HG03196 (cell line): ENCODE measurements around the gene F11R.
A peak's percentile ranks its signal among the peaks of the same experiment; 100 is the strongest.
"Not testable (repeated sequence)": the region's sequence is repeated elsewhere in the genome, so short reads cannot be mapped to it uniquely, and the experiment has no call there.

ENCODE experiments used
- ATAC-seq: cut with Tn5 transposase; IDR thresholded peaks from one replicate; pipeline ENCODE4 v1.9.1; 2021; ENCODE audit not compliant: unreplicated experiment

F11R gene

DNA sequence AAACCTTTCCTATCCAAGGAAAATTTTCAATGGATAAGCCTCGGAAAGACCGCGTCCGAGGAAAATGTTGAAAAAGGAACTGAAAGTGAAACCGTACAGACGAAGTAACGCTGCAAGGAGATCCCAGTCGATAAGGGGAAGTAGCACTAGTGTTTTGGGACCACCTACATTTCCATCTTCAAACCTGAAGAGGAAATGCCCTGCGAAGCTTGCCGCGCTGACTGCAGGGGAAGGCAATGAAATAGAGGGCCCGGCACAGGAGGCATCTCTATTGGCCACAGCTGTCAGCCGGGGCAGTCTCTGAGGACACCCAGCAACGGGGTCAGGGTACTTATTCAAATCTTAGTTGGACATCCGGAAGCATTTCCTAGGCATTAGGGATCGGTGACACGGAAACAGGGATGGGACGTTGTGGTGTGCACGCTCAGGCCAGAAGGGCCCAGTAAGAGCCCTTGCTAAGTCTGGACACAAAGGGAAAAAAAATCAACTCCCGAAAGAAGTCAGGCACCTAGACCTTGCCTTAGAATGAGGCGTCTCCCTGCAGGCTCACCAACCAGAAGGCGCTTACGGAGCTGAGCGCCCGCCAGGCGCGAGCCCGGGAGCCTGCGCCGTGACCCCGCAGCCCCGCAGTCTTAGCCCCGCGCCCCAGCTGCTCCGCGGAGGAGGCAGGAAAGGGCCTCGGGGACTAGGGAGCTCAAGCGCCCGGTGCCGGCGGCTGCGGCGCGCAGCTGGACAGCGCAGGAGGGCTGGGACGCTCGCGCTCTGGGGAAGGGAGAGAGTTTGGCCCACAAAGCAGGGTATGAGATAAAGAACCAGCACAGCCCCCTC lies 24.2 kb upstream of the F11R start:
- peak; percentile 46 for ATAC-seq

DNA sequence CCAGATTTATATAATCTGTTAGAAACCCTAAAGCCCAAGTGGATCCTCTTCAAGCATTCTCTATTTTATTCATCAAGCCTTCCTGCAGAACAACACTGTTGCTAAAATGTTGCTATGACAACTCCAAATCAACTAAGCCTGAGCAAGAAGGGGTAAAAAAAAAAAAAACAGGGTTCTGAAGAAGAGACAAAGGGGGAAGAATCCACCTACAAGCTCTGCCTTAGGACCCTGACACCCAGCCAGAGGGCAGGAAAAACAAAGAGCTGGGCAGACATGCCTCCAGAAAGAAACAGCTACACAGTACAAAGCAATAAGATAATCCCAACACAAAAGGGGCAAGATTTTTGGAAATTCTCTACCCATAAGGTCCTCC lies 23.6 kb upstream of the F11R start:
- no peak for ATAC-seq

DNA sequence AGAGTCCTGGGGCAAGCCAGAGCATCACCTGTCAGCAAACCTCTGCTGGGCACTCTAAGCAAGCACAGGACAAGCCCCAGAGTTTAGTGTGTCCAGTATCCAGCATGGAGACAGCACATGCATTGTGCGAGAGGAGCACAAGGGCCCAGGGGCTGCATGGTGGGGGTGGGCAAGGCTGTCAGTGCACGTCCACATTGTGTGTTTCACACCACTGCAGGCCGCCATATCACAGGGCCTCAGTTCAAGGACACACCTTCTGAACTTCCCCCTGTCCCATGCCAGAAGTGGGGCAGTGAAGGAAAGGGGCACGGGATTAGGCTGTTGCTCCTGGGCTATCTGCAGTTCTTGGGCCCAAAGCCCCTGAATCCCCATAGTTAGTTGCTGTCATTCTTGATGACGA lies 18.6 kb upstream of the F11R start:
- ATAC-seq, result no peak

DNA sequence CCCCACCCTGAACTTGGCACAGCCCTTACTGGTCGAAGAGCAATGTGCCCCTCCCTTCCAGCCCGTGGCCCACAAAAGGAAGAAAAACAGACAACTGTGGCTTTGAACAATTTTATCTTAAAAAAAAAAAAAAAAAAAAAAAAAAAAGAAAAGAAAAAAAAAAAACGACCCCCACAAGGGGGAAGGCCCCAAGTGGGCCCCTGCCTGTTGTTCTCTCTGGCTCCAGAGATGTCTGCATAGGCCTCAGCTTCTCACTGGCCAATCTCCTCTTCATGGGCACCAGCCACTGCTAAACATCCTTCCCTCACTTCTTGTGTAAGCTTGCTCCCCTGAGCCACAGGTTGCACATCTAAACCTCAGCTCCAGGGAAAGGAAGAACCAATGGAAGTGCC lies 18.2 kb upstream of the F11R start:
- ATAC-seq, result no peak

DNA sequence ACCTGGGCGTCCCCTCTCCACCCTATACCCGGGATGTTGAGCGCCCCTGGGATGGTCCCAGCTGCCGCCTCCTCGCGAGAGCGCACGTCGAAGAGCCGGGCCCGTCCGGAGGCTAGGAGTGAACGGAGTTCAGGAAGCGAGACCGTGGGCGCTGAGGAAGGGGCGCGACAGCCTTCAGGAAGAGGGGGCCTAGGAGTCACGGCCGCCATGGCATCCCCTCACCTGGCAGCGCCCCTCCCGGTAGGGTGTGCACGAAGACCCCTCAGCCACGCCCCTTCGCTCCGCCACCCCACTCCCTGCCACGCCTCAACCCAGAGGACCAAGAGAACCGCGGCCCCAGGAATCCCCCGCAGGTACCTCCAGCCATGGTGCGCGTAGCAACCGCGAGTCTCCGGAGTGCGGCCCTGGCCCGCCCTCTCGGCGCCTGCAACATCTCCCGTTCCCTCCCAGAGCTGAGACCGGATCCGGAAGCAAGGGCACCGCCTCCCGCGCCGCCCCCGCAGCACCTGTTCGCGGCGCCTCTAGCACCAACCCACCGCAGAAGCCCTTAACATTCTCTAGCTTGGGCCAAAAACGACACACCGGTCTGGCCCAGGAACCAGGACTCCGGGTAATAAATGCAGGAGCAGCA lies 17.7 kb upstream of the F11R start, which contains the start of gene TSTD1:
Gene TSTD1, minus strand, starts transcription at position 442 of the 631 bp plus-strand sequence. Its CDS starts 75 bp downstream, at position 367.
- peak; percentile 72 for ATAC-seq

DNA sequence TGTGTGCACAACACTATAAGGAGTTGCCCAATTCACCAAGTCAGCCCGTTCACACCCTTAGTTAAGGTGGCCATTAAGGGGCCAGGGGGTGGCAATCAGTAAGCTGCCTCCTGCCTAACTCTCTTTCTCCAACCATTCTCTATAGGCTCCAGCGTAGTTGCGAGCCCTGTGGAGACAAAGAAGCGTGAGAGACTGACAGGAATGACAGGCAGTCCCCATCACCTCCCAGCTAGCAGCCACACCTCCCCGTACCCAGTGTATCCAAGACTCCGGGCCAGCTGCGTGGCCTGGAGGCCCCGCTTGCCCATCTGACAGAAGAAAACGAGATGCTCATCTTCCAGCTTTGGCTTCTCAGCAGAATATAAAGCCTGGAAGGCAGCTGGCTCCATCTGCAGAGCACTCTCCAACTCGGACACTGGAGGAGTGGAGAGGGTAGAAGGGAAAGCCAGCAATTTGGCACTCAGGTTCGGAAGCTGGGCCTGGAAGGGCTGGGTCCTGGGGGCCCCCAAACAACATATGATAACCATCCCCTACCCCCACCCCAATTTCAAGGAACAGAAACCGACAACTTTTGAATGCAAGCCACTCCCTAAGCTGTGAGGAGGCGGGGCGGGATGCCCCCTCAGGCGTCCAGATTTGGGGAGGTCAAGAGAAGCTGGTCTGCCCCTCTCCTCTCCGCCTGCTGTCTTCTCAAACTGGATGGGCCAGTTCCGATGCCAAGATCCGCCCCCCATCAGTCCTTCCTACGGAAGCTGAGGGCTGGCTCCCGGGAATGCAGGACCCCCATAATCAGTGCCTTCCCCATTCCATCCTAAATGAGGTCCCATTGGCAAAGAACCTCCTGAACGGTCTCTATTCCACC lies 16.9 kb upstream of the F11R start:
- no peak for ATAC-seq

DNA sequence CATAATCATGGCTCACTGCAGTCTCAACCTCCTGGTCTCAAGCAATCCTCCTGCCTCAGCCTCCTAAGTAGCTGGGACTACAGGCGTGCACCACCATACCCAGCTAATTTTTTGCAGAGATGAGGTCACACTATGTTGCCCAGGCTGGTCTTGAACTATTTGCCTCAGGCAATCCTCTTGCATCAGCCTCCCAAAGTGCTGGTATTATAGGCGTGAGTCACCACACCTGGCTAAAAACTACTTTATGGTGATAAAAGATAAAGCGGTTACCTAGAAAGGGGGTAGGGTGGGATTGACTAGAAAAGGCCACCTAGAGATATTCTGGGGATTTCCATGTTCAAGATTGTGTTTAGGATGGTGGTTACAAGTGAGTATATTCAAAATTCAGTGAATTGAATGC lies 12.8 kb upstream of the F11R start:
- ATAC-seq, result no peak

DNA sequence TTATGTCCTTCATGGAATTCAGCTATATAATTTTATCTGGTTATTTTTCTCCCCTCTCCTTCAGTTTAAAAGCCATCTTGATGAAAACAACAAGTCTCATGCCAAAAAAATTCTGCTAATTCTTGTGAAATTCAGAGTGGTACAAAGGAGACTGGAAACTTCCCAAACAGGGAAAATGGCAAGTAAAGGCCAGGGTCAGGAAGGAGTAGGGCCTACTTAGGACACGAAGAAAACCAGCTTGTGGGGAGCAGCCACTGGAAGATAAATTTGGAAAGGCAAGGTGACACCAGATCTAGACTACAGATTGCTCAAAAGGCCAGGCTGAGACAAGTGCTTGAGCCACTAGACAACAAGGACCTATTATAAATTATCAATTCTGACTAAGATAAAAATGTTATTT lies 11.5 kb upstream of the F11R start:
- ATAC-seq, result no peak

DNA sequence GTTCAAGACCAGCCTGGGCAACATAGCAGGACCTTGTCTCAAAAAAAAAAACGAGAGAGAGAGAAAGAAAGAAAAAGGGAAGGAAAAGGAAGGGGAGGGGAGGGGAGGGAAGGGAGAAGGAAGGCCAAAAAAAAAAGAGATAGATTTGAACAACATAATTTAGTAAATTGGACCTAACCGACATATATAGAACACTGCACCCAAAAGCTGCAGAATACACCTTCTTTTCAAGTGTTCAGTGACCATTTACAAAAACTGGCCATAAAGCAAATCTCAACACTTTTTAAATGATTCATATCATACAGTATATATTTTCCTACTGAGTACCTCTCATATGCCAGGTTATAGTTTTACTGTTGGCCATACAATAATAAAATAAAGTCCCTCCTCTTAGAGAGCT lies 10.9 kb upstream of the F11R start:
- ATAC-seq, result no peak

DNA sequence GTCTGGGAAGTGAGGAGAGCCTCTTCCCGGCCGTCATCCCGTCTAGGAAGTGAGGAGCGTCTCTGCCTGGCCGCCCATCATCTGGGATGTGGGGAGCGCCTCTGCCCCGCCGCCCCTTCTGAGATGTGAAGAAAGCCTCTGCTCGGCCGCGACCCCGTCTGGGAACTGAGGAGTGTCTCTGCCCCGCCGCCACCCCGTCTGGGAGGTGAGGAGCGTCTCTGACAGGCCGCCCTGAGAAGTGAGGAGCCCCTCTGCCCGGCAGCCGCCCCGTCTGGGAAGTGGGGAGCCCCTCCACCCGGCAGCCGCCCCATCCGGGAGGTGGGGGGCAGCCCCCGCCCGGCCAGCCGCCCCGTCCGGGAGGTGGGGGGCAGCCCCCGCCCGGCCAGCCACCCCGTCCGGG lies 8.5 kb upstream of the F11R start:
- not testable (repeated sequence) for ATAC-seq

DNA sequence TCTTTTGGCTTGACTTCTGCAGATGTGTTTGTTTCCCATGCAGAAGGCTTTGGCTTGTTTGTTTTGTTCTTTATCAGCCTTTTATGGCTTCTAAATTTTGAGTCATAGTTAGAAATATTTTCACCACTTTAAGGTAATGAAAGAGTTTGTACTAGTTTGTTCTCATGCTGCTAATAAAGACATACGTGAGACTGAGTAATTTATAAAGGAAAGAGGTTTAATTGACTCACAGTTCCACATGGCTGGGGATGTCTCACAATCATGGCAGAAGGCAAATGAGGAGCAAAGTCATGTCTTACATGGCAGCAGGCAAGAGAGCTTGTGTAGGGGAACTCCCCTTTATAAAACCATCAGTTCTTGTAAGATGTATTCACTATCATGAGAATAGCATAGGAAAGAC lies 6.0 kb upstream of the F11R start:
- ATAC-seq, result not testable (repeated sequence)

DNA sequence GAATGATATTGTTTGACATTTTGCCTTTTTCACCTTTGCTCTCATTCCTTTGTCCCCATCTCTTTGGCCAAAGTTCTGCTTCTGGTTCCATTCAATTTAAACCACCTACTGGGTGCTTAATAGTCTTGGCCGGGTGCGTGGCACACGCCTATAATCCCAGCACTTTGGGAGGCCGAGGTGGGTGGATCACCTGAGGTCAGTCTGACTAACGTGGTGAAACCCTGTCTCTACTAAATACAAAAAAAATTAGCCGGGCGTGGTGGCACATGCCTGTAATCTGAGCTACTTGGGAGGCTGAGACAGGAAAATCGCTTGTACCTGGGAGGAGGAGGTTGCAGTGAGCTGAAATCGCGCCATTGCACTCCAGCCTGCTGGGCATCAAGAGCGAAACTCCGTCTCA lies 1.5 kb upstream of the F11R start:
- not testable (repeated sequence) for ATAC-seq

DNA sequence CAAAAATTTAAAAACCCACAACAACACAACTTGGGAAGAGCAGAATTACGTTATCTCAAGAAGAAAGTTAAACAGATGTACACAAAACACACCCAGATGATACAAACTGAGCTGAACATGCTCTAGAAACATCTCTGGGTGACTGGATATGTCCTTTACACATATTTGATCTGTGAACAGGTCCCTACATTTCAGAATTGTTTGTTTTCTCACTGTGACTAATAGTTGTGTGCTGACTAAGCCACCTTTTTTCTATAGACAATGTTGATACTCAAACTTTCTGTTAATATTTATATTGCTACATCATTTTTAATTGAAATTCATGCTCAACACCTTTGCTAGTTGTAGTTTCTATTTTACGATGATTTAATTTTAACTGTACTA lies 1.0 kb upstream of the F11R start:
- ATAC-seq, result no peak

DNA sequence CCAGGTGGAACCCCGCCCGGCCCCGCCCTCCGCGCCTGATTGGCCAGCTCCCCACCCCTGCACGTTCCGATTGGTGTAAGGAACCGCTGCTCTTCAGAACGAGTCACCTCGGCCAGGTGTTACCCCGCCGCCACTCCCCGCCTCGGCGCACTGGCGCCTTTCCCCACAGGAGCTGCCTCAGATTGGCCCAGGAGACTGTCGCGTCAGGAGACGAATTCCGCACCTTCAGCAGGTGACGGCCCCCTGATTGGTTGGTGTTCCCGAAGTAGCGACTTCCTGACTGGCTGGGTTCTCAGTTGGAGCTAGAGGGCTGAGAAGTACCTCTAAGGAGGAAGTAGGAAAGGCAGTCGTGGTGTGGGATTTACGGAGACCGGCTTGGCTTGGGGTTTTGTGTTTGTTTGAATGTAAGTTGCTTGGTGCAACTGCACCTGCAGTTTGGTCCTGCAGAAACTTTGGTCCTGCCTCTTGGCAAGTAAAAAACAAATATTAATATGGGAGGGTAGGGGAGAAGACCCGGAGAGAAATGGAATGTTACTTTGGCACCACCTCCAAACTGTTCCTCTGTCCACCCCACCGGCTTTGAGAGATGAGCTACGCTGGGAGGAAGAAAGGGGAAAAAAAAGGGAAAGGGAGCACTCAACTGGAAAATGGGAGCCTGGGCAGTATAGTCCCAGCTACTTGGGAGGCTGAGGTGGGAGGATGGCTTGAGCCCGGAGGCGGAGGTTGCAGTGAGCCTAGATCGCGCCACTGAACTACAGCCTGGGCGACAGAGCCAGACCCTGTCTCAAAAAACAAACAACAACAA lies 415 bp upstream of the F11R start:
- peak; percentile 76 for ATAC-seq

DNA sequence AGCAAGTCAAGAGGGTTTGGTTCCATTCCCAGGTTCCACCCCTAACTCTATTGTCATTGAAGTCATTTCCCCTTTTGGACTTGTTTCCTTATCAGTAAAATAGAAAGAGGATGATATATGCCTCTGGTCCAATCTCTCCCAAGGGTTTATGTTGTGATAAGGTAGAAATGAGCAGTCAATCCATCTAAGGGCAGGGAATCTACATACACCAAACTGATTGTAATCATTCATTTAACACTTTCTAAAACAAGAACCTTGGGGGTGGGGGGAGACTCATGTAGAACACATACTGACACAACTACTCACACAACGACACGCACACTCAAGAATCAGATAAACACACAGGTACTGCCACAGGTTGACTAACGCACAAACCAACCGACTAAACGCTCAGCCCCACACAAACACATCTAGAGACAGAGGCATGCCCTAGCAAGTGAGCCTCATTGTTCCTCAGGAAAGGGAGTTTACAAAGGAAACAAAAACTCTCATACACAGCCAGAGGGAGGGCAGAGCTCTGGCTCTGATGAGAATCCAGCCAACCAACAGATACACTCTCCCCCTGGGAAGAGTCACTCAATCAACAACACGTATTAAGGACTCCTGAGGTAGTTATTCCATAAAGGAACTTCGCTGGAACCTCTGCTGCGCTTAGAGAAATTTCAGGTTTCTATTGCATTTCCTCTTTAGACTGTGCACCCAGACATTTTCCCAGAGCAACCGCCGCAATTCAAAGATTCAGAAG lies 1.0 kb downstream of the F11R start:
- ATAC-seq, result no peak

DNA sequence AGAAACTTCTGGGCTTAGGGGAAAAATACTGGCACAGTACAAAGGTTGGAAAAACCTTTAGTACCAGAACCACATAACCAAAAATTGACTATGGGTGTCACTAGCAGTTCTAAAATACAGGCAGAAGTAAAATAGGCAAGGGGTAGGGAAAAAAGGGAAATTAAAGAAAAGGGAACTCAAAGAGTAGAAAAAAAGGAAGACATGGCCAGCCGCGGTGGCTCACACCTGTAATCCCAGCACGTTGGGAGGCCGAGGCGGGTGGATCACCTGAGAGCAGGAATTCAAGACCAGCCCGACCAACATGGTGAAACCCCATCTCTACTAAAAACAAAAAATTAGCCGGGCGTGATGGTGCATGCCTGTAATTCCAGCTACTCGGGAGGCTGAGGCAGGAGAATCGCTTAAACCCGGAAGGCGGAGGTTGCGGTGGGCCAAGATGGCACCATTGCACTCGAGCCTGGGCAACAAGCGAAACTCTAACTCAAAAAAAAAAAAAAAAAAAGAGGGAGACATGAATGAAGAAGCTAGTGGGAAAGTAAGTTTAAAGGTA lies 1.8 kb downstream of the F11R start:
- not testable (repeated sequence) for ATAC-seq

DNA sequence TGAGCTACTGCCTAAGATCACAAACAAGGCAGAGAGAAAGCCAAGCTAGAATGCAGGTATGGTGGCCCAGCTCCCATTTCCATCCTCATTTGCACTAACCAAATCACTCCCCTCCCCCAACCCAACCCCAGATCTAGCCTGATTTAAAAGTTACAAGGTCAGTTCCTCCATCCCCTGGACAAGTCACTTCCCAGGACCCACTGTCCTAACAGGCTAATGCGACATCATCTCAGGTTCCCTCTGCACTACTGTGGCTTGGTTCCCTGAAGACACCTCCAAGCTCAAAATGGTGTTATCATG lies 2.4 kb downstream of the F11R start:
- ATAC-seq, result no peak

DNA sequence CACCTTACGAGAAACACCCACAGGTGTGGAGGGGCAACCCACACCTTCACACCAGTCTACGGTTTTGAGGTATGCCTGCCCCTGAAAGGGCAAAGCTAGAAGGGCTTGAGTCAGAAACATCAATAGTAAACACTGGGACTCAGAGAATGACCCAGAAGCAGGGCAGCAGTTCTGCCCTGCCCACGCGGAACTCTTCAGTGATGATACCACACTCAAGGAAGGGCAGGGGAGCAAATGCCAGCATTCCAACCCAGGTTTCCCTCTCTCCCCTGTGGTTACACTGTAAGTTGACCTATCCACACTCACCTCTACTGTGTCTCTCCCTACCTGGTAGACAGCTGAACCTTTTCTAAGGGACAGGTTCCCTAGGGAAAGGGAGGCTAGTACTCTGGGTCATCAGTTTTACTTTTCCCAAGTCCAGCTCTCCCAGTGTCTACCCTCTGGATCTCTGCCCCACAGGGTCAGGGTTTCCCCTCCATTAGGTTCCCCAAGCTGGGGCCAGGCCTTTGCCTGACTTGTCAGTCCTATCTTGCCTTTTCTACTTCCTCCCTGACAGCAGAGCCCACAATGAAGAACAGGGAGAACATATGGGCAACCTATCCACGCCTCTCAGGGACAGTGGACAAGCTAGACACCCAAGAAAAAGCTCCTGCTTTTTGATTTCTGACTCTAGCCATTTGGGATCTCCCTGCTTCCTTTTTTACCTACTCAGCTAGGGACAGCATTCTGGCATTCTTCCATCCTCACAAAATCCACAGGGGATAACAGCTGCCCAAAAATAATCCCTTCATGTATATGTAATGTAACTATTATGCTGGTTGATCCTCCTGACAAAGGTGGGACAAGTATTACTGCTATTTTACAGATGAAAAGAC lies 3.0 kb downstream of the F11R start:
- ATAC-seq, result no peak

DNA sequence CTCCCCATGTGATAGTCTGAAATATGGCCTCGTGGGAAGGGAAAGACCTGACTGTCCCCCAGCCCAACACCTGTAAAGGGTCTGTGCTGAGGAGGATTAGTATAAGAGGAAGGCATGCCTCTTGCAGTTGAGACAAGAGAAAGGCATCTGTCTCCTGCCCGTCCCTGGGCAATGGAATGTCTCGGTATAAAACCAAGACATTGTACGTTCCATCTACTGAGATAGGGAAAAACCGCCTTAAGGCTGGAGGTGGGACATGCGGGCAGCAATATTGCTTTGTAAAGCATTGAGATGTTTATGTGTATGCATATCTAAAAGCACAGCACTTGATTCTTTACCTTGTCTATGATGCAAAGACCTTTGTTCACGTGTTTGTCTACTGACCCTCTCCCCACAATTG lies 3.8 kb downstream of the F11R start:
- ATAC-seq, result not testable (repeated sequence)
